VCaP (cell line): Measurements from ENCODE around the gene AFAP1.
A peak's percentile ranks its signal among the peaks of the same experiment; 100 is the strongest.

Experiments used
- H3K27ac ChIP-seq: fragments of 450-650 bp; 2 replicates; pipeline ENCODE4 v1.5.1; 2017
- TF ChIP-seq, protein P1 (sequence below): fragments of 450-650 bp; conservative IDR thresholded peaks from 2 replicates; pipeline ENCODE4 v1.5.1; 2017; ENCODE audit warnings: mild to moderate bottlenecking, moderate library complexity

The AFAP1 gene

GRCh38 chr4:7773401-7774180 lies 166.1 kb downstream of the AFAP1 start:
- TF ChIP-seq, protein P1, sequence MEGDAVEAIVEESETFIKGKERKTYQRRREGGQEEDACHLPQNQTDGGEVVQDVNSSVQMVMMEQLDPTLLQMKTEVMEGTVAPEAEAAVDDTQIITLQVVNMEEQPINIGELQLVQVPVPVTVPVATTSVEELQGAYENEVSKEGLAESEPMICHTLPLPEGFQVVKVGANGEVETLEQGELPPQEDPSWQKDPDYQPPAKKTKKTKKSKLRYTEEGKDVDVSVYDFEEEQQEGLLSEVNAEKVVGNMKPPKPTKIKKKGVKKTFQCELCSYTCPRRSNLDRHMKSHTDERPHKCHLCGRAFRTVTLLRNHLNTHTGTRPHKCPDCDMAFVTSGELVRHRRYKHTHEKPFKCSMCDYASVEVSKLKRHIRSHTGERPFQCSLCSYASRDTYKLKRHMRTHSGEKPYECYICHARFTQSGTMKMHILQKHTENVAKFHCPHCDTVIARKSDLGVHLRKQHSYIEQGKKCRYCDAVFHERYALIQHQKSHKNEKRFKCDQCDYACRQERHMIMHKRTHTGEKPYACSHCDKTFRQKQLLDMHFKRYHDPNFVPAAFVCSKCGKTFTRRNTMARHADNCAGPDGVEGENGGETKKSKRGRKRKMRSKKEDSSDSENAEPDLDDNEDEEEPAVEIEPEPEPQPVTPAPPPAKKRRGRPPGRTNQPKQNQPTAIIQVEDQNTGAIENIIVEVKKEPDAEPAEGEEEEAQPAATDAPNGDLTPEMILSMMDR, result no peak

DNA sequence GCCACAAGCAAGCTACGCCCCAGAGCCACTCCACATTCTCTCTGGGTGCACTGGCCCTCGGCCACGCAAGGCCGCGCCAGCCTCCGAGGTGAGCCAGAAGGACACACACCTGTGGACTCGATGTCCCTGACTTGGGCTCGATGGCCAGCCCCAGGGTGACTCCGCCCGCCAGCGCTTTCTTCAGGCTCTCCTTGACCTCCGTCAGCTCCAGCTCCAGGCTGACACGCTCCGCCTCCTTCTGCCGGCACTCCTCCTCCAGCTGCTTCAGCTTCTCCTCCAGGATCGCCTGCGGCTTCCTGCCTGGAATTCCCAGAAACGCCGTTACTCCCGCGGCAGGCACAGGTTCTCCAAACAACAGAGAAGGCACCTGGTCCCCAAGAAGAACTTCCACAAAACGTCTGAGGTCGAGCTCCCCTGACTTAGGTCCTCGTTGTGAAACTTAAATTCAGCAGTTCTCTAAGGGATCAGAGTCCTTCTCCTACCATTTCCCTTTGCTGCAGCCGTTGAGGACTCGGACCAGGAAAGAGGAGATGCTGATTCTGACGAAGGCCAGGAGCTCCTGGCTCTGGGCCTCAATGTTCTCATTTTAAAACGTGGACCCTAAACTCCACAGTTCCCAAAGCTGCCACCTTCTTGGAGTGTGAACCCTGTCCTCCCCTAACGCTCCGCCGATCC lies 166.8 kb downstream of the AFAP1 start:
- no peak overlapping the region for H3K27ac ChIP-seq

More at GRCh38 chr4:7773401-7774180, 166.1 kb downstream of the AFAP1 start:
- no peak overlapping the region for H3K27ac ChIP-seq

GRCh38 chr4:7771541-7772507 lies 167.8 kb downstream of the AFAP1 start:
- H3K27ac ChIP-seq, result no peak overlapping the region
- TF ChIP-seq, protein P1, result no peak

More for the DNA sequence above, 166.8 kb downstream of the AFAP1 start:
- TF ChIP-seq, protein P1, result no peak

DNA sequence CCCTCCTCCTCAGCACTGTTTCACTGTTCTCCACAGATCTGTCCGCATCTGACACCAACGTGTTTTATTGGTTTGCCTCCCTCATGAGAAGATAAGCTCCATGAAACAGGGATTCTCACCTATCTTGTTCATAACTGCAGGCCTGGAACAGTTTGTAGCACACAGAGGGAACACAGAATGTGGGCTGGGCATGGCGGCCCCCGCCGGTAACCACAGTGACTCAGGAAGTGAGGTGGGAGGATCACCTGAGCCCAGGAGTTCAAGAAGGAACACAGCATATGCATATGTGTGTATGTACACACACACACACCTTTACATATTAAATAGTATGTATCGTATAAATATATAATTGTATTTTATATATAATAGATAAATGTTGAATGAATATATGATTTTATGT lies 168.6 kb downstream of the AFAP1 start:
- TF ChIP-seq, protein P1, result no peak
- no peak overlapping the region for H3K27ac ChIP-seq

DNA sequence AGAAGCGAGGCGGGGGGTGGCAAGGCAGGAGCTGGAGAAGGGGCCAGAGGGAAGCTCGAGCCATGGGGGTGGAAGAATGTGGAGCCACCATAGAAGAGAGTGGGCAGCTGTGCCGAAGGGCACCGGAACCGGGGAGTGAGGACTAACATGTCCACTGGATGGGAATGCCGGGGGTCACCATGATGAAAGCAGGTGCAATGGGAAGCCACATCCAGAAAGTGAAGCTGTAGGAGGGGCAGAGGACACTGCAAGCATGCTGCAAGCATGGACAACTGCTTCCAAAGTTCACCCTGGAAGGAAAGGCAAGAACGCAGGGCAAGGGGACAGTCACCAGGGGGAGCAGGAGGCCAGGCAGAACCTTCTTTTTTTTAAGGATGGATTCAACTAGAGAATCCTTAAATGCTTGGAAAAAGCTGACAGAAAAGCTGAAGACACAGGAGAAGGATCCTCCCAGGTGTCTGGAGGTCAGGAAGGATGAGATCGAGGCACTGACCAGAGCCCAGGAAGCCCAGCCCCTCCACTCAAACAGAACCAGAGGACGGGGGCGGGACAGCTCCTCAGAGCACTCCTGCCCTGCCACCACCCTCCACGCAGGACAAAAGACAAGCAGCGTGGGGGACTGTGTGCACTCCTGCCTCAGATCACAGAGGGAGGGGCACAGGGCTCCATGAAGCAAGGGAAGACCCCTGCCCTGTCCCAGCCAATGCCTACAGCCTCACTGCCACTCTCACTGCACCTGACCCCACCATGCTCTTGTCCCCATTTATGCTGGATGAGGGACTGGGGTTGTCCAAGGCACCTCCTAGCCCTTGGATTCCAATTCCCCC lies 169.2 kb downstream of the AFAP1 start:
- TF ChIP-seq, protein P1, result peak; percentile 82
- H3K27ac ChIP-seq, result no peak overlapping the region

DNA sequence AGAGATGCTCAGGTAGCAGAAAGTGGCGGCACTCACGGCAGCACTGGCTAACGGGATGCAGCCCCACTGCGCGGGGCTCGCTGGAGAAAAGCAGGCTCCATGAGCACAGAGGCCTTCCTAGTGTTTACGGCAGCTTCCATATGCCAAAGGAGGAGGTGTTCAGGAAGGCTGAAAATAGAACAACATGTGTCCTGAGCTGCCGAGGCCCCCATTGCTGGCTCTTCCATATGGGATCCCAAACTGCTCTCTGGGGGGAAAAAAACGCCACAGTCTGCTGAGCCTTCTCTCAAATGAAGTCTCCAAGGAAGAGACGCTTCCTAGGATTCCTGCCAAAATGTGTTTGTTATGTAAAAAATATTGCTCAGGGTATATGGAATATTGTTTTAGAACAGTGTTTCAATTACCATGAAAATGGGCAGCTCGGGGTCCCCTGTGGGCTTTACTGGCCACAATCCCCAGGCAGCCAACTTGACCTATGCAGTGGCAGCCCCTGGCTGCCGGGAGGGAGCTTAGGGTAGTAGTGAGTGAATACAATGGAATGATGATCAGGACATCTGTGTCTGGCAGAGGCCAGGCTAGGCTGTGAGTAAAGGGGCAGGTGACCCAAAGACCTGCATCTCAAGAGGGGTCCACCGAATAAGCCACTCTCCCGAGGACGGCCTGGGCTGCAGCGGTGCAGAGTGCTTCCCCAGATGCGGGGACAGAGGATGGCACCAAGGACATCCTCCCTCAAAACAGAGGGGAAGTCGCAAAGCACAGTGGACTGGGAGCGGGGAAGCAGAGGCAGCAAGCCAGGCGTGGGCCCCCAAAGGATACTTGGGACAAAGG lies 170.1 kb downstream of the AFAP1 start:
- TF ChIP-seq, protein P1, result no peak
- H3K27ac ChIP-seq, result no peak overlapping the region
